Kidney (tissue), 14 donors: ENCODE results near the gene KCNQ5. TPM values are rescaled to one million over a fixed set of nuclear protein-coding genes. Genes with fewer than 3 reads are reported as not detected.

Source experiments
- DNase-seq, 5 donors: peaks; one replicate each; pipeline ENCODE4 v3.0.0-alpha.2; 2013 to 2020
- FAIRE-seq: peaks from 2 replicates; lab custom pipeline; 2012; peaks lifted over from hg19 to GRCh38; lab: Jason Lieb, UNC
- H3K27ac ChIP-seq, 2 donors: one replicate each; pipeline ENCODE4 v1.7.0; 2013; ENCODE audit warnings: low read depth in 2 of 2, low read length in 2 of 2, inconsistent platforms in 1 of 2
- H3K27me3 ChIP-seq: one replicate; pipeline ENCODE4 v1.7.1; 2013; ENCODE audit warnings: low read length, inconsistent platforms; ENCODE audit not compliant: control insufficient read depth, insufficient read depth
- H3K36me3 ChIP-seq, 3 donors: one replicate each; pipeline versions ENCODE4 v1.7.0 to v1.7.1; 2013; ENCODE audit warnings: low read length in 3 of 3, control low read depth in 1 of 3, inconsistent platforms in 1 of 3; ENCODE audit not compliant: insufficient read depth in 3 of 3, control insufficient read depth in 2 of 3
- H3K4me1 ChIP-seq, 3 donors: one replicate each; pipeline versions ENCODE4 v1.7.0 to v1.7.1; 2013; ENCODE audit warnings: low read length in 3 of 3, inconsistent platforms in 1 of 3, low read depth in 1 of 3; ENCODE audit not compliant: control insufficient read depth in 2 of 3, insufficient read depth in 2 of 3
- H3K4me3 ChIP-seq, 3 donors: one replicate each; pipeline versions ENCODE4 v1.7.0 to v1.8.1; 2013; ENCODE audit warnings: low read length in 3 of 3, control low read depth in 1 of 3, inconsistent platforms in 1 of 3
- H3K9ac ChIP-seq, 3 donors: one replicate each; pipeline versions ENCODE4 v1.7.0 to v1.7.1; 2013; ENCODE audit warnings: low read length in 3 of 3, control low read depth in 1 of 3, inconsistent platforms in 1 of 3
- H3K9me3 ChIP-seq, 3 donors: one replicate each; pipeline versions ENCODE4 v1.7.0 to v1.7.1; 2013; ENCODE audit warnings: low read length in 3 of 3, control low read depth in 1 of 3, inconsistent platforms in 1 of 3; ENCODE audit not compliant: control insufficient read depth in 2 of 3, insufficient read depth in 1 of 3
- intact Hi-C: fragments of 100-400 bp; cut with DNase I; formaldehyde crosslinking; loops from one replicate; pipeline ENCODE4 v1.11.1; 2022
- polyA plus RNA-seq: library from polyadenylated mRNA; stranded (reverse); fragments of 350-450 nt; fragmentation: Illumina TruSeq; extraction: RNeasy Lipid Tissue Mini Kit (QIAGEN cat#74804); gene quantifications from one replicate; pipeline ENCODE4 v1.2.3, GENCODE V29; 2014; ENCODE audit warnings: low read depth, low replicate concordance; ENCODE audit not compliant: insufficient read depth
- total RNA-seq: library from RNA; stranded (reverse); fragmentation: NEBNext Ultra II Directional; extraction: Animal tissue kit (Norgen Biotek cat#: 25700); gene quantifications from one replicate; pipeline ENCODE4 v1.2.1, GENCODE V29; 2021
- TF ChIP-seq, protein P1 (sequence below): IDR thresholded peaks from 3 replicates; pipeline ENCODE4 v1.5.1; 2012; ENCODE audit warnings: mild to moderate bottlenecking, moderate library complexity, borderline replicate concordance; ENCODE audit not compliant: insufficient read depth; ENCODE audit errors: extremely low read depth
- donor health status: control.
- donor health status: control.
- donor health status: control.
- donor health status: control.
- donor health status: control.
- donor health status: DM: yes; HTN: yes; CAD: no.
- donor health status: Normal renal cell carcinoma (clear cell type).

Gene KCNQ5
- total and polyA plus RNA-seq, 2 donors from 2014 or later: 0.50 TPM; not detected in 1

- TF ChIP-seq, protein P1, sequence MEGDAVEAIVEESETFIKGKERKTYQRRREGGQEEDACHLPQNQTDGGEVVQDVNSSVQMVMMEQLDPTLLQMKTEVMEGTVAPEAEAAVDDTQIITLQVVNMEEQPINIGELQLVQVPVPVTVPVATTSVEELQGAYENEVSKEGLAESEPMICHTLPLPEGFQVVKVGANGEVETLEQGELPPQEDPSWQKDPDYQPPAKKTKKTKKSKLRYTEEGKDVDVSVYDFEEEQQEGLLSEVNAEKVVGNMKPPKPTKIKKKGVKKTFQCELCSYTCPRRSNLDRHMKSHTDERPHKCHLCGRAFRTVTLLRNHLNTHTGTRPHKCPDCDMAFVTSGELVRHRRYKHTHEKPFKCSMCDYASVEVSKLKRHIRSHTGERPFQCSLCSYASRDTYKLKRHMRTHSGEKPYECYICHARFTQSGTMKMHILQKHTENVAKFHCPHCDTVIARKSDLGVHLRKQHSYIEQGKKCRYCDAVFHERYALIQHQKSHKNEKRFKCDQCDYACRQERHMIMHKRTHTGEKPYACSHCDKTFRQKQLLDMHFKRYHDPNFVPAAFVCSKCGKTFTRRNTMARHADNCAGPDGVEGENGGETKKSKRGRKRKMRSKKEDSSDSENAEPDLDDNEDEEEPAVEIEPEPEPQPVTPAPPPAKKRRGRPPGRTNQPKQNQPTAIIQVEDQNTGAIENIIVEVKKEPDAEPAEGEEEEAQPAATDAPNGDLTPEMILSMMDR: no peak
Observed at GRCh38 chr6:72916298-72916697, 294.4 kb downstream of the KCNQ5 start.

GRCh38 chr6:72916906-72917305, 295.0 kb downstream of the KCNQ5 start:
- no peaks in the 10 kb centered on the region for H3K9me3 ChIP-seq
- H3K4me3 ChIP-seq: no peak overlapping the region
- intact Hi-C loops: no loop called here
- H3K36me3 ChIP-seq: no peaks in the 10 kb centered on the region
- FAIRE-seq (no peak), DNase-seq (no peak)
- no peaks in the 10 kb centered on the region for H3K27me3 ChIP-seq
- H3K9ac ChIP-seq: no peak overlapping the region
- TF ChIP-seq, protein P1: no peak
- H3K4me1 ChIP-seq: no peaks in the 10 kb centered on the region
- no peak overlapping the region for H3K27ac ChIP-seq

More at GRCh38 chr6:72916298-72916697, 294.4 kb downstream of the KCNQ5 start:
- Histone ChIP-seq H3K9me3 (no peaks in the 10 kb centered on the region), H3K36me3 (no peaks in the 10 kb centered on the region), H3K4me1 (no peaks in the 10 kb centered on the region), H3K9ac (no peak overlapping the region), H3K27me3 (no peaks in the 10 kb centered on the region), H3K4me3 (no peak overlapping the region), H3K27ac (no peak overlapping the region)
- intact Hi-C loops: no loop called here
- no peak for FAIRE-seq
- no peak for DNase-seq

DNA sequence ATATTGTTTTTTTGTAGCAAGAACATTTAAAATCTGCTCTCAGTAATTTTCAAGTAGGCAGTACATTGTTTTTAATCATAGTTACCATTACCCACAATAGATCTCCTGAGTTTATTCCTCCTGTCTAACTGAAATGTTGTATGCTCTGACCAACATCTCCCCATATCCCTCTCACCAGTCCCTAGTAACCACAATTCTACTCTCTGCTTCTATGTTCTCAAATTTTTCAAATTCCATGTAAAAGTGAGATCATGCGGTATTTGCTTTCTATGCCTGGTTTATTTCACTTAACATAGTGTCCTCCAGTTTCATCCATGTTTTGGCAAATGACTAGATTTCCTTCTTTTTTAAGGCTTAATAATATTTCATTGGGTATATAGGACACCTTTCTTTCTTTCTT, 300.5 kb downstream of the KCNQ5 start:
- Histone ChIP-seq H3K4me1 (no peaks in the 10 kb centered on the region), H3K36me3 (no peaks in the 10 kb centered on the region), H3K27me3 (no peaks in the 10 kb centered on the region), H3K4me3 (no peak overlapping the region), H3K9ac (no peak overlapping the region), H3K9me3 (no peaks in the 10 kb centered on the region), H3K27ac (no peak overlapping the region)
- FAIRE-seq (no peak), DNase-seq (no peak)
- intact Hi-C loops: no loop called here
- TF ChIP-seq, protein P1: no peak

- Histone ChIP-seq H3K4me3 (no peak overlapping the region), H3K36me3 (no peaks in the 10 kb centered on the region), H3K27me3 (no peaks in the 10 kb centered on the region), H3K9ac (no peak overlapping the region), H3K4me1 (no peaks in the 10 kb centered on the region), H3K27ac (no peak overlapping the region), H3K9me3 (no peaks in the 10 kb centered on the region)
- TF ChIP-seq, protein P1: no peak
- intact Hi-C loops: no loop called here
- DNase-seq: no peak
- FAIRE-seq: no peak
Observed at GRCh38 chr6:72925136-72925535, 303.3 kb downstream of the KCNQ5 start.
